DOHH2 (cell line): ENCODE data around the gene AMACR.

Experiments used
- EZH2phosphoT487 ChIP-seq: fragments of 200-600 bp; sonication (generic); IDR thresholded peaks from 2 replicates; pipeline ENCODE4 v1.6.1; 2017; ENCODE audit warnings: borderline replicate concordance, mild to moderate bottlenecking, antibody characterized with exemption, low read length, moderate library complexity, mixed read lengths
- TF ChIP-seq, protein P1 (sequence below): fragments of 200-600 bp; sonication (generic); IDR thresholded peaks from one replicate; pipeline ENCODE4 v1.5.1; 2014; ENCODE audit warnings: antibody characterized with exemption, mild to moderate bottlenecking, low read depth, low read length; ENCODE audit not compliant: poor library complexity, severe bottlenecking

DNA sequence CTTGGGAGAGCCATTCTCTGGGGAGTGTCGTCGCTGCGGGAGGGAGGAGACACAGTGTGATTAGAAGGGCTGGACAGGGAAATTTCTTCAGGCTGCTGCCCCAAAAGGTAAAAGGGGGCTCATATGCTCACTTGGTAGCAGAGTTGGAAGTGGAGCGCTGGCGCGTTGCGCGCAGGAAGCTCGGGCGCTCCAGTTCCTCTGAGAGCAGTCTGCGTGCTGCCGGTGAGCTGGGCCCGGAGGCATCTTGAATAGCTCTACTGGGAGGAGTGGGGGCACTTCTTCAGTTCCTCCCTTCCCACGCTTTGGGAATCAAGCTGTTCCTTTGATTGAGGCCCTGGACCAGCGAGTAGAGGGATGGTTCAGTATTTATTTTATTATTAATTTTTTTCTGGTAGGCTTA is 69.0 kb downstream of the AMACR start:
- TF ChIP-seq, protein P1, sequence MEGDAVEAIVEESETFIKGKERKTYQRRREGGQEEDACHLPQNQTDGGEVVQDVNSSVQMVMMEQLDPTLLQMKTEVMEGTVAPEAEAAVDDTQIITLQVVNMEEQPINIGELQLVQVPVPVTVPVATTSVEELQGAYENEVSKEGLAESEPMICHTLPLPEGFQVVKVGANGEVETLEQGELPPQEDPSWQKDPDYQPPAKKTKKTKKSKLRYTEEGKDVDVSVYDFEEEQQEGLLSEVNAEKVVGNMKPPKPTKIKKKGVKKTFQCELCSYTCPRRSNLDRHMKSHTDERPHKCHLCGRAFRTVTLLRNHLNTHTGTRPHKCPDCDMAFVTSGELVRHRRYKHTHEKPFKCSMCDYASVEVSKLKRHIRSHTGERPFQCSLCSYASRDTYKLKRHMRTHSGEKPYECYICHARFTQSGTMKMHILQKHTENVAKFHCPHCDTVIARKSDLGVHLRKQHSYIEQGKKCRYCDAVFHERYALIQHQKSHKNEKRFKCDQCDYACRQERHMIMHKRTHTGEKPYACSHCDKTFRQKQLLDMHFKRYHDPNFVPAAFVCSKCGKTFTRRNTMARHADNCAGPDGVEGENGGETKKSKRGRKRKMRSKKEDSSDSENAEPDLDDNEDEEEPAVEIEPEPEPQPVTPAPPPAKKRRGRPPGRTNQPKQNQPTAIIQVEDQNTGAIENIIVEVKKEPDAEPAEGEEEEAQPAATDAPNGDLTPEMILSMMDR, result no peak
- TF ChIP-seq EZH2phosphoT487, result no peak
